Fibroblast of gingiva (primary cell): Measurements from ENCODE around the gene MITF.

Experiments
- DNase-seq: peaks from one replicate; pipeline ENCODE4 v3.0.0-alpha.2; 2011; ENCODE audit warnings: low read depth

MITF gene

GRCh38 chr3:69963643-69964042 lies 224.4 kb downstream of the MITF start:
- no peak for DNase-seq

- DNase-seq: no peak
These were observed 227.9 kb downstream of the MITF start for GRCh38 chr3:69967156-69967555.

- no peak for DNase-seq
These were observed 231.6 kb downstream of the MITF start for GRCh38 chr3:69970827-69971226.

DNA sequence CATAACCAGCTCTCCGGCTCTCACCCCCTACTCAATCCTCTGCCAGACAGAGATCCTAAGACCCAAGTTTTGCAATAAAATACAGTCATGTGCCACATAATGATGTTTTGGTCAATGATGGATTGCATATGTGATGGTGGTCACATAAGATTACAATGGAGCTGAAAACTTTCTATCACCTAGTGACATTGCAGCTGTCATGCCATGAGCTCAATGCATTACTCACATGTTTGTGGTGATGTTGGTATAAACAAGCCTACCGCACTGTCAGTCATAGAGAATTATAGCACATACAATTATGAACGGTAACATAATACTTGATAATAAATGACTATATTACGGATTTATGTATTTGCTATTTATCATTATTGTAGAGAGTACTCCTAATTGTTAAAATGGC lies 233.4 kb downstream of the MITF start:
- DNase-seq: no peak

GRCh38 chr3:69976021-69976420 lies 236.8 kb downstream of the MITF start:
- DNase-seq: no peak

DNA sequence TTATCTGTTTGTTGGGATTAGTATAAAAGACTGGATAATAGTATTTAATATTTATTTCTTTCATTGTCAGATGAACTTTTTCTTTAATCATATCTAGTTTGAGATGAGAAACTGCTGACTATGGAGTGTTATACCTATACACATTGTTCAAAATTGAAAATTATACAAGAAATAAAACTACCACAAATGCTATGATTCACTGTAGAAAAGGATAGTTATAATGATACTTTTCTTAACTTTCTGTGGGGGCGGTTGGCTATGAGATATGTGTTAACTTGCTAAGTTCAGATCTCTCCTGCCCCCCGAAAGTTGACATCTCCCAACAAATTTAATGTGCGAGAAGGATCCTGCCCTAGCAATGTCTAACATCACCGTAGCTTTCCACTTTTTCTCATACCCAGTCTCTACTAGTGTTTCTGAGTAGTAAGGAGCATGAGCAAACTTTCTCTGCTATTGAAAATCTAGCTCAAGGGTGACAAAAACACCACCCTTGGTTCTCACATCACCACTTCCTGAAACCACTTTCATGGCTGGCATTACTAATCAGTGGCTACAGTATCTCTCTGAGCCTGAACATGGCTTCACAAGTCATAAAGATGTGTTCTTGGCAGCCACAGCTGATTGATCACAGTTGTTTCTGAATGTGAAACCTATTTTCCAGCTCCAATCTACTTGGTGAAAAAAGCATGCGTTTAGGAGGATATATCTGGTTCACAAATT lies 244.4 kb downstream of the MITF start:
- DNase-seq: no peak

DNA sequence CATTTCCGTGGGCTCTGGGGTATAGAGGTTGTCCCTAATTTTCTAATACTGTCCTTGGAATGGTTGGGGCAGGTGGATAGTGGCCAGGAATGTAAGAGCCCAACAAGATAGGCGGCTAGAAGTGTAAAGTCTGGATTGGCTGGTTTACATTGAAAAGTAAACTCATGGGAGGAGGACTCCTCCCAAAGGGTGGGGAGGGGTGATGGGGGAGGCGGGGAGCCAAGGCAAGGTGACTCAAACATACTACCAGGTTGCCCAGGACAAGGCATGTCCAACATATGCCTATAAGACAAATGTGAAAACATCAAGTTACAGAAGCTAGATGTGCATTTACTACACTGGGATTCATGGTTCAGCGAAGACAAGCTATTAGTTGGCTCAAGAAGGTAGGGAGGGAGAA lies 246.0 kb downstream of the MITF start:
- no peak for DNase-seq

- no peak for DNase-seq
These were observed 247.2 kb downstream of the MITF start for GRCh38 chr3:69986419-69986818.

DNA sequence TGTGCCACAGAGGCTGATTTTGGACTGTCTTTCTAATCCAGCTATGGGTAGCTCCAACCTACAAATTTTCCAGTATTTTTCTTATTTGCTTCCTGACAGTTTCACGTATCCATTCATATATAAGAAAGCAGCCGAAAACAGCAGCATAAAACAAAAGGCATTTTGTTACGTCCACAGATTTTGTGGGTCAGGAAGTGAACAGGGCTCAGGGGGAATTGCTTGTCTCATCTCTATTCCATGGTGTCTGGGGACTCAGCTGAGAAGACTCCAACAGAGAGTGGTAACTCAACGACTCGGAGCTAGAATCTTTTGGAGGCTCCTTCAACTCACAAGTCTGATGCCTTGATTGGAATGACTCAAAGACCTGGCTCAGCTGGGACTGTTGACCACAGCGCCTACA lies 248.6 kb downstream of the MITF start:
- DNase-seq: no peak

DNA sequence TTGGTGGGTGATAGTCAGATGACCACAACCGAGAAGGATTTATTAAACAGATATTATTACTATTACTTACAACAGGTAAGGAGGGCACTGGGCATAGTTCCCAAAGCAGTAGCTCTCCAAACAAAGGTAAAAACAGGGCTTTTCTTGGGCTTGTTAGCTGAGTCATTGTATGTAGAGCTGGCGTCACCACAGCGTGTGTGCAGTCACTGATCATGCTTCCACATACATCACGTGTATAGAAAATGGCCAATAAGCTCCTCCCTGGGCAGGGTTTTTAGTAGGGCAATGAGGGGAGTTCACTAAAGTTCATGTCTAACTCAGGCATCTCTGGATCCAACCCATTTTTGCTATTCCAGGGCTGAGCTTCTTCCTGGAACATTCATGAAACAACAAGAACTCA lies 254.5 kb downstream of the MITF start:
- no peak for DNase-seq

GRCh38 chr3:69994919-69995318 lies 255.7 kb downstream of the MITF start:
- DNase-seq: no peak

GRCh38 chr3:69997631-69998307 lies 258.5 kb downstream of the MITF start:
- peak; percentile 31 for DNase-seq

- no peak for DNase-seq
These were observed 259.5 kb downstream of the MITF start for GRCh38 chr3:69998759-69999139.

DNA sequence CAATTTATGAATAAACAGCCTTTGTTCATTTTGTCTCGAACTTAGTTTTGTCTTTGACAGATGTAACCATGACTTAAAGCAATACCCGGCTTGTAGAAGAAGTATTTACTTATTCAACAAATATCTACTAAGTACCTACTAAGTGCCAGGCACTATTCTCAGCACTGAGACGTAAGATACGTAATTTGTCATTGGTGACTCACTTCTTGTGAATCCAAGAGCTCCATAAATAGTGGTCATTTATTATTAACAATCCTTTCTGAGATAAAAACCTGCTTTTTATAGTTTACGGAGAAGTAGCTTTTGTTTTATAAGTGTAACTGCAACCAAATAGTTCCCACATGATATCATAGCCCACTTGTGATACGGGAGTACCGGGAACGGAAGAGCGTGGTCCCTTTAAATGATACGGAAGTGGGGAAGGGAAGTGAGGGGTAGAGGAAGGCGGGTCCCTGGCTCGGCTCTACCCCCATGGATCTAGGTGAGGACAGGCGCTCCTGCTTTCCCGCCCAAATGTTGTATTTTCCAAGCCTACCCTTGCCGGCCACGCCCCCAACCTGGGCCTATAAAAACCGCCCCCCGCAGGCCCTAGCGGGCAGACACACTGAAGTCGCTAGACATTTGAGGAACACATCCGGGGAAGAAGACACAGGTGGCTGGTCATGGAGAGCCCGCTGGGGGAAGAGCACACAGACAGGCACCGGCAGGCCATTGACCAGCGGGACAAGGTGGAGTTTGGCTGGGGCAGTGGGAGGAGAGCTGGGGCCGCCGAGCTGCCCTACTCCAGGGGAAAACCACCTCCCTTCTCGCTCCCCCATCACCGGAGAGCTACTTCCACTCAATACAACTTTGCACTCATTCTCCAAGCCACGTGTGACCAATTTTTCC lies 260.1 kb downstream of the MITF start, which contains the start of gene SAMMSON:
TSS of gene SAMMSON (plus strand) at position 594 of the 888 bp plus-strand sequence.
- DNase-seq: no peak

- DNase-seq: no peak
These were observed 260.8 kb downstream of the MITF start for GRCh38 chr3:70000028-70000410.

- peak; percentile 67 for DNase-seq
These were observed 261.4 kb downstream of the MITF start for GRCh38 chr3:70000563-70001081.

DNA sequence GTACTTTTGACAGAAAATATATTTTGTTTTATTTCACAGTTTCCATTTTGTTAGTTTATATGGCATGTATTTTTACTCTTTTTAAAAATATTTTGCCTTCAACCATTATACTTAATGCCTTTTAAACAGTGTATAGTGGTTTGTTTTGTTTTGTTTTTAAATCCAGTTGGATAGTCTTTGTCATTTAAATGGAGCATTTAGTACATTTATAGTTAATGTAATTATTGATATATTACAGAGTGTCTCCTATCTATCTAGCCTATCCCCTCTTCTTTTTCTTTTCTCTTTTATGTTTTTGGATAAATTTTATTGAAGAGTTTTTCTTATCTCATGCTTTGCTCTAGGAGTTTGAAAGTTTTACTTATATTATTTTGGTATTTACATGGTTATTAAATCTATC lies 263.9 kb downstream of the MITF start:
- no peak for DNase-seq

DNA sequence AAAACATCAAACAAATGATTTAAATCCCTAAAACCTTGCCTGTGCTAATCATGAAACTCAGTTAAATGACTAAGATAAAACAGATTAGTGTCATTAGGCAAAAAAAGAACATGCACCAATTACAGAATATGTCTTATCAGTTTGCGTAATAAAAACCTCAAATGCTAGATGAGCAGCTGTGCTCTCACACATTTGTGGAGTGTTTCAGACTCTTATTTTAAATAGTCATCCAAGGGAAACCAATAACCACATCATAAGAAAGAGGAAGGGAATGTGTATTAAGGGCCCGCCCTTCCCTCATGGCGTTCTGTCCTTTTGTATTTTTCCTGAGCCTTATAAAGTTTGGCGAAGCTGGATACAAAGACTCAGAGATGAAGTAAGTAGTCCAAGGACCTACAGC lies 266.8 kb downstream of the MITF start:
- DNase-seq: no peak

DNA sequence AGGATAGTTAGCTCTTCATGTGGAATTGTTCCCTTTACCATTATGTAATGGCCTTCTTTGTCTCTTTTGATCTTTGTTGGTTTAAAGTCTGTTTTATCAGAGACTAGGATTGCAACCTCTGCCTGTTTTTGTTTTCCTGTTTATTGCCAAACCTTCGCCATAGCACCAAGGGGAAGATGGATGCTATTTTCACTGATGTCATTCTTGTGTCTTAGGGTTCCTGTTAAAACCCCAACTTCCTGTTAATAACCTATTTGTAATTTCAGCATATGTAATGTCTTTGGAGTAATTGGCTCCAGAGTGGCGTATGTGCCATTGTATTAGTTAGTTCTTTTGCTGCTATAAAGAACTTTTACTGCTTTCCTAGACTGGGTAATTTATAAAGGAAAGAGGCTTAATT lies 271.1 kb downstream of the MITF start:
- no peak for DNase-seq

GRCh38 chr3:70011582-70011981 lies 272.3 kb downstream of the MITF start:
- peak; percentile 45 for DNase-seq
